ENCODE measurements around the gene TSSK3.
"Not testable (repeated sequence)": the region's sequence is repeated elsewhere in the genome, so short reads cannot be mapped to it uniquely, and the experiment has no call there.

Gene TSSK3

GRCh38 chr1:32353886-32354570 lies 8.3 kb upstream of the TSSK3 start:
- H3K4me3 ChIP-seq (replicated peaks; ENCODE audit: low read depth, low read length) = no peak overlapping the region
- H3K27me3 ChIP-seq (replicated peaks; ENCODE audit: control insufficient read depth, insufficient read depth, low read length) = no peaks in the 10 kb centered on the region
- no peak for TF ChIP-seq CTCF (IDR thresholded peaks at IDR 0.05; ENCODE audit: insufficient read depth, low read length, poor library complexity, severe bottlenecking)
- no peaks in the 10 kb centered on the region; the same call in 1 of the 2 replicates for H3K36me3 ChIP-seq (ENCODE audit: control insufficient read depth, insufficient read depth, low read length)
- no peak for DNase-seq (ENCODE audit: extremely low read depth, insufficient read length)

GRCh38 chr1:32355778-32356177 lies 6.6 kb upstream of the TSSK3 start:
- H3K36me3 ChIP-seq (ENCODE audit: control insufficient read depth, insufficient read depth, low read length); H3K4me3 ChIP-seq (replicated peaks; ENCODE audit: low read depth, low read length); H3K27me3 ChIP-seq (replicated peaks; ENCODE audit: control insufficient read depth, insufficient read depth, low read length); DNase-seq (ENCODE audit: extremely low read depth, insufficient read length): not testable (repeated sequence)

DNA sequence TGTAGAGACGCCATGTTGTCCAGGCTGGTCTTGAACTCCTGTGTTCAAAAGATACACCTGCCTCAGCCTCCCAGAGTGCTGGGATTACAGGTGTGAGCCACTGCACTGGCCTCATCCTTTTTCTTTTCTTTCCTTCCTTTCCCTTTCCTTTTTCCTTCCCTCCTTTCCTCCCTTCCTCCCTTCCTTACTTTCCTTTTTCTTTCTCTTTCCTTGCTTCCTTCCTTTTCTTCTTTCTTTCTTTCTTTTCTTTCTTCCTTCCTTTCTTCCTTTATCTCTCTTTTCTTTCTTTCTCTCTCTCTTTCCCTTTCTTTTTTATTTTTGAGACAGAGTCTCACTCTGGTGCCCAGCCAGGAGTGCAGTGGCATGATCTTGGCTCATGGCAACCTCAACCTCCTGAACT lies 5.9 kb upstream of the TSSK3 start:
- DNase-seq (ENCODE audit: extremely low read depth, insufficient read length) = no peak
- no peaks in the 10 kb centered on the region for H3K27me3 ChIP-seq (replicated peaks; ENCODE audit: control insufficient read depth, insufficient read depth, low read length)
- no peak overlapping the region for H3K4me3 ChIP-seq (replicated peaks; ENCODE audit: low read depth, low read length)
- H3K36me3 ChIP-seq (ENCODE audit: control insufficient read depth, insufficient read depth, low read length) = no peaks in the 10 kb centered on the region; the same call in 1 of the 2 replicates
- TF ChIP-seq CTCF (IDR thresholded peaks at IDR 0.05; ENCODE audit: insufficient read depth, low read length, poor library complexity, severe bottlenecking) = no peak

DNA sequence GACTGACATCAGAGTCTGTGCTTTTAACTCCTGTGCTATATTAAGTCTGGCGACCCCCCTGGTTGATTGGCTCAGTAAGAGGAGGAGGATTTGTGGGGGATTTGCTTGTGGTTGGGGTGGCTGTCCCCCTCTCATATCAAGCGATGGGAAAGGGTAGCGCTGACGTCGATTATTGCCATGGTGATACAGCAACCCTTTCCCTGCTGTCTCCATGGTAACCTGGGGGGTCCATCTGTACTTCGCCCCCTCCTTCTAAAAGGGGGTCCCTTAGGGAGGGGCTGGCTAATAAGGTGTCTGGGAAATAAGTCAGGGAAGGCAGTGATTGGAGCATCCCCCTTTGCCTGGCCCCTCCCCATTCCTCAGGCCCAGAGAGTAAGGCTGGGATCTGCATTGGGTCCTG lies 4.7 kb upstream of the TSSK3 start:
- Histone ChIP-seq H3K27me3 (replicated peaks; ENCODE audit: control insufficient read depth, insufficient read depth, low read length) (no peaks in the 10 kb centered on the region), H3K4me3 (replicated peaks; ENCODE audit: low read depth, low read length) (no peak overlapping the region), H3K36me3 (ENCODE audit: control insufficient read depth, insufficient read depth, low read length) (no peaks in the 10 kb centered on the region; the same call in 1 of the 2 replicates)
- no peak for DNase-seq (ENCODE audit: extremely low read depth, insufficient read length)
- TF ChIP-seq CTCF (IDR thresholded peaks at IDR 0.05; ENCODE audit: insufficient read depth, low read length, poor library complexity, severe bottlenecking) = no peak

GRCh38 chr1:32358435-32358834 lies 3.9 kb upstream of the TSSK3 start:
- DNase-seq (ENCODE audit: extremely low read depth, insufficient read length) = no peak
- peaks cover 2% of the 10 kb centered on the region; the same call in 1 of the 2 replicates for H3K36me3 ChIP-seq (ENCODE audit: control insufficient read depth, insufficient read depth, low read length)
- no peak for TF ChIP-seq CTCF (IDR thresholded peaks at IDR 0.05; ENCODE audit: insufficient read depth, low read length, poor library complexity, severe bottlenecking)
- H3K27me3 ChIP-seq (replicated peaks; ENCODE audit: control insufficient read depth, insufficient read depth, low read length) = no peaks in the 10 kb centered on the region
- no peak overlapping the region for H3K4me3 ChIP-seq (replicated peaks; ENCODE audit: low read depth, low read length)

DNA sequence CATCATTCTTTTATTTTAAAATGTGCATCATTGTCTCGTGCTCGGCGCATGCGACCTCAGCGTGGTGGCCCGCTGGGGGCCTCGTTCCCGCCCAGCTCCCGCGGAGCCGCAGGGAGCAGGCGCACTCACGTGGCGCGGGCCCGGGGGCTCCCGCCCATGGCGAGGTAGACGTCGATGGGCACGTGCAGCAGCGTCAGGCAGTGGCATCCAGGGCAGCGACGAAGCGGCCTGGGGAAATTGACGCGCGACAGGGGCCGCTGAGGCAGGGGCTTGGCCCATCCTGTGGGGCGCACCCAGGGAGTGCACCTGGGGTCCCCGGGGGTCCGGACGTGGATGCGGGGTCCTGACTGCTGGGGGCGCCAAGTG lies 1.0 kb upstream of the TSSK3 start:
- H3K4me3 ChIP-seq (replicated peaks; ENCODE audit: low read depth, low read length) = no peak overlapping the region

More for the DNA sequence above, 1.0 kb upstream of the TSSK3 start:
- H3K36me3 ChIP-seq (ENCODE audit: control insufficient read depth, insufficient read depth, low read length) = peaks cover 12% of the 10 kb centered on the region
- DNase-seq (ENCODE audit: extremely low read depth, insufficient read length) = no peak
- no peaks in the 10 kb centered on the region for H3K27me3 ChIP-seq (replicated peaks; ENCODE audit: control insufficient read depth, insufficient read depth, low read length)
- TF ChIP-seq CTCF (IDR thresholded peaks at IDR 0.05; ENCODE audit: insufficient read depth, low read length, poor library complexity, severe bottlenecking) = no peak

Data from GM06990 (cell line).